Measurements from ENCODE around the gene TJP1.

GRCh38 chr15:29860872-29861271 is 38.6 kb upstream of the TJP1 start:
- no peak for TF ChIP-seq EZH2 (IDR thresholded peaks at IDR 0.05; ENCODE audit: insufficient read depth, poor library complexity, severe bottlenecking)
- TF ChIP-seq EZH2phosphoT487 (IDR thresholded peaks at IDR 0.05; ENCODE audit: insufficient read depth, low read depth), result no peak

Measured in GM23248 (cell line).